Measurements from ENCODE around the gene FSTL4. TPM values are rescaled to one million over a fixed set of nuclear protein-coding genes. Genes with fewer than 3 reads are reported as not detected.

FSTL4 gene
- total and polyA plus RNA-seq, 4 donors, result 0.02 to 0.18 TPM; not detected in 2

DNA sequence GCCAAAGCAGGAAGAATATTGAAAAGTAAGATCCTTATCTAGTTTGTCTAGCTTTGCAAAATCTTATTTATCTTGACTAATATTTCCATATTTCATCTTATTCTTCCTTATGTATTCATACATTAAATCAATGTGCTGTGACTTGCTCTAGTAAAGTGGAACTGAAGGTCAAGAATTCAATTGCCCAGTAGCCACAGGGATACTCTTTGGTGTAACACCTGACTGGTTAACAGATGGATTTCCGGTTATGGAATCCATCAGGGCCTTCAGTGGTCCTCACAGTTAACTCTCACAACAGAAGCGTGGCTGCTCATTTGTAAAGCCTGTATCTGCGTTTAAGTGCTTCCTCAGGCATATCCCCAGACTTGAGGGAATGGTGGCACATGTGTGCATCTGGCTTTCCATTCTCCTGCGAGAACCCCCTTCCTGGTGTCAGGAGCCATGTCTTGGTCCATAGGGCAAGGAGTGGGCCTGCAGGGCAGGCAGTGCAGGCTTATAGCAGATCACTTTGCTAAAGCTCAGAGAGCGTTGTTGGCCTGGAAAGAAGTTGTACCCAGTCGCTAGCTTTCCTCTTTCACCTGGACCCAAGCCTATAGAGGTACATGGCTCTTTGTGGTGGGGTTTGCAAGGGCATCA, 461.3 kb downstream of the FSTL4 start:
- H3K9me3 ChIP-seq (ENCODE audit: control insufficient read depth in 4 of 4, low read length in 3 of 4), result no peaks in the 10 kb centered on the region
- 94% methylated on average over 6 of the region's 6 CpGs for WGBS
- H3K27ac ChIP-seq (ENCODE audit: low read depth in 1 of 2, low read length in 2 of 2), result no peak overlapping the region
- H3K27me3 ChIP-seq (ENCODE audit: control insufficient read depth in 4 of 4, insufficient read depth in 4 of 4, low read length in 3 of 4), result no peaks in the 10 kb centered on the region
- no peak overlapping the region for H3K4me3 ChIP-seq (ENCODE audit: low read depth in 1 of 3, low read length in 3 of 3)
- H3K9ac ChIP-seq (ENCODE audit: low read depth in 1 of 2, low read length in 2 of 2), result no peak overlapping the region
- no peak for DNase-seq (ENCODE audit: low spot score)
- TF ChIP-seq RAD21 (IDR thresholded peaks at IDR 0.05), result no peak
- TF ChIP-seq, protein P1, sequence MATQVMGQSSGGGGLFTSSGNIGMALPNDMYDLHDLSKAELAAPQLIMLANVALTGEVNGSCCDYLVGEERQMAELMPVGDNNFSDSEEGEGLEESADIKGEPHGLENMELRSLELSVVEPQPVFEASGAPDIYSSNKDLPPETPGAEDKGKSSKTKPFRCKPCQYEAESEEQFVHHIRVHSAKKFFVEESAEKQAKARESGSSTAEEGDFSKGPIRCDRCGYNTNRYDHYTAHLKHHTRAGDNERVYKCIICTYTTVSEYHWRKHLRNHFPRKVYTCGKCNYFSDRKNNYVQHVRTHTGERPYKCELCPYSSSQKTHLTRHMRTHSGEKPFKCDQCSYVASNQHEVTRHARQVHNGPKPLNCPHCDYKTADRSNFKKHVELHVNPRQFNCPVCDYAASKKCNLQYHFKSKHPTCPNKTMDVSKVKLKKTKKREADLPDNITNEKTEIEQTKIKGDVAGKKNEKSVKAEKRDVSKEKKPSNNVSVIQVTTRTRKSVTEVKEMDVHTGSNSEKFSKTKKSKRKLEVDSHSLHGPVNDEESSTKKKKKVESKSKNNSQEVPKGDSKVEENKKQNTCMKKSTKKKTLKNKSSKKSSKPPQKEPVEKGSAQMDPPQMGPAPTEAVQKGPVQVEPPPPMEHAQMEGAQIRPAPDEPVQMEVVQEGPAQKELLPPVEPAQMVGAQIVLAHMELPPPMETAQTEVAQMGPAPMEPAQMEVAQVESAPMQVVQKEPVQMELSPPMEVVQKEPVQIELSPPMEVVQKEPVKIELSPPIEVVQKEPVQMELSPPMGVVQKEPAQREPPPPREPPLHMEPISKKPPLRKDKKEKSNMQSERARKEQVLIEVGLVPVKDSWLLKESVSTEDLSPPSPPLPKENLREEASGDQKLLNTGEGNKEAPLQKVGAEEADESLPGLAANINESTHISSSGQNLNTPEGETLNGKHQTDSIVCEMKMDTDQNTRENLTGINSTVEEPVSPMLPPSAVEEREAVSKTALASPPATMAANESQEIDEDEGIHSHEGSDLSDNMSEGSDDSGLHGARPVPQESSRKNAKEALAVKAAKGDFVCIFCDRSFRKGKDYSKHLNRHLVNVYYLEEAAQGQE (IDR thresholded peaks at IDR 0.05), result no peak
- TF ChIP-seq HNF4A (conservative IDR thresholded peaks at IDR 0.05), result no peak
- TF ChIP-seq, protein P2, sequence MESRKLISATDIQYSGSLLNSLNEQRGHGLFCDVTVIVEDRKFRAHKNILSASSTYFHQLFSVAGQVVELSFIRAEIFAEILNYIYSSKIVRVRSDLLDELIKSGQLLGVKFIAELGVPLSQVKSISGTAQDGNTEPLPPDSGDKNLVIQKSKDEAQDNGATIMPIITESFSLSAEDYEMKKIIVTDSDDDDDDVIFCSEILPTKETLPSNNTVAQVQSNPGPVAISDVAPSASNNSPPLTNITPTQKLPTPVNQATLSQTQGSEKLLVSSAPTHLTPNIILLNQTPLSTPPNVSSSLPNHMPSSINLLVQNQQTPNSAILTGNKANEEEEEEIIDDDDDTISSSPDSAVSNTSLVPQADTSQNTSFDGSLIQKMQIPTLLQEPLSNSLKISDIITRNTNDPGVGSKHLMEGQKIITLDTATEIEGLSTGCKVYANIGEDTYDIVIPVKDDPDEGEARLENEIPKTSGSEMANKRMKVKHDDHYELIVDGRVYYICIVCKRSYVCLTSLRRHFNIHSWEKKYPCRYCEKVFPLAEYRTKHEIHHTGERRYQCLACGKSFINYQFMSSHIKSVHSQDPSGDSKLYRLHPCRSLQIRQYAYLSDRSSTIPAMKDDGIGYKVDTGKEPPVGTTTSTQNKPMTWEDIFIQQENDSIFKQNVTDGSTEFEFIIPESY (IDR thresholded peaks at IDR 0.05), result no peak
- TF ChIP-seq GABPA (IDR thresholded peaks at IDR 0.05 in 1 of 2, conservative IDR thresholded peaks at IDR 0.05 in 1 of 2), result no peak
- TF ChIP-seq, protein P3, sequence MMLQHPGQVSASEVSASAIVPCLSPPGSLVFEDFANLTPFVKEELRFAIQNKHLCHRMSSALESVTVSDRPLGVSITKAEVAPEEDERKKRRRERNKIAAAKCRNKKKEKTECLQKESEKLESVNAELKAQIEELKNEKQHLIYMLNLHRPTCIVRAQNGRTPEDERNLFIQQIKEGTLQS (IDR thresholded peaks at IDR 0.05), result no peak
- TF ChIP-seq SP1 (IDR thresholded peaks at IDR 0.05), result no peak
- no peak for TF ChIP-seq FOXA1 (IDR thresholded peaks at IDR 0.05)
- no peak for TF ChIP-seq YY1 (IDR thresholded peaks at IDR 0.05)
- TF ChIP-seq, protein P4, sequence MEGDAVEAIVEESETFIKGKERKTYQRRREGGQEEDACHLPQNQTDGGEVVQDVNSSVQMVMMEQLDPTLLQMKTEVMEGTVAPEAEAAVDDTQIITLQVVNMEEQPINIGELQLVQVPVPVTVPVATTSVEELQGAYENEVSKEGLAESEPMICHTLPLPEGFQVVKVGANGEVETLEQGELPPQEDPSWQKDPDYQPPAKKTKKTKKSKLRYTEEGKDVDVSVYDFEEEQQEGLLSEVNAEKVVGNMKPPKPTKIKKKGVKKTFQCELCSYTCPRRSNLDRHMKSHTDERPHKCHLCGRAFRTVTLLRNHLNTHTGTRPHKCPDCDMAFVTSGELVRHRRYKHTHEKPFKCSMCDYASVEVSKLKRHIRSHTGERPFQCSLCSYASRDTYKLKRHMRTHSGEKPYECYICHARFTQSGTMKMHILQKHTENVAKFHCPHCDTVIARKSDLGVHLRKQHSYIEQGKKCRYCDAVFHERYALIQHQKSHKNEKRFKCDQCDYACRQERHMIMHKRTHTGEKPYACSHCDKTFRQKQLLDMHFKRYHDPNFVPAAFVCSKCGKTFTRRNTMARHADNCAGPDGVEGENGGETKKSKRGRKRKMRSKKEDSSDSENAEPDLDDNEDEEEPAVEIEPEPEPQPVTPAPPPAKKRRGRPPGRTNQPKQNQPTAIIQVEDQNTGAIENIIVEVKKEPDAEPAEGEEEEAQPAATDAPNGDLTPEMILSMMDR (IDR thresholded peaks at IDR 0.05; ENCODE audit: low read depth, low read length, missing input control), result no peak
- TF ChIP-seq EGR1 (IDR thresholded peaks at IDR 0.05; ENCODE audit: low read depth in 2 of 2), result no peak
- no peak for TF ChIP-seq TAF1 (conservative IDR thresholded peaks at IDR 0.05)
- TF ChIP-seq NR2F2 (IDR thresholded peaks at IDR 0.05), result no peak
- TF ChIP-seq, protein P5, sequence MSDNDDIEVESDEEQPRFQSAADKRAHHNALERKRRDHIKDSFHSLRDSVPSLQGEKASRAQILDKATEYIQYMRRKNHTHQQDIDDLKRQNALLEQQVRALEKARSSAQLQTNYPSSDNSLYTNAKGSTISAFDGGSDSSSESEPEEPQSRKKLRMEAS (IDR thresholded peaks at IDR 0.05), result no peak
- no peak for TF ChIP-seq HNF4G (IDR thresholded peaks at IDR 0.05)
- no peak for TF ChIP-seq RXRA (IDR thresholded peaks at IDR 0.05)
- TF ChIP-seq JUND (IDR thresholded peaks at IDR 0.05), result no peak
- no peaks in the 10 kb centered on the region for H3K4me1 ChIP-seq (ENCODE audit: control insufficient read depth in 4 of 4, insufficient read depth in 4 of 4, low read length in 3 of 4)
- no peaks in the 10 kb centered on the region for H3K36me3 ChIP-seq (ENCODE audit: control insufficient read depth in 4 of 4, insufficient read depth in 3 of 4, low read depth in 1 of 4, low read length in 3 of 4)

All from liver (tissue), 9 donors.